Loucy (cell line): ENCODE measurements around the gene ZFHX2.

ENCODE experiments used
- CTCF ChIP-seq: fragments of 200-600 bp; sonication (generic); conservative IDR thresholded peaks from 2 replicates; pipeline ENCODE4 v1.5.1; 2014; ENCODE audit warnings: mild to moderate bottlenecking, antibody characterized with exemption, low read length
- EZH2phosphoT487 ChIP-seq: fragments of 200-600 bp; IDR thresholded peaks from 2 replicates; pipeline ENCODE4 v1.6.1; 2018; ENCODE audit warnings: antibody characterized with exemption, mild to moderate bottlenecking, moderate library complexity, borderline replicate concordance

- no peak for TF ChIP-seq CTCF
- TF ChIP-seq EZH2phosphoT487: no peak
Observed at GRCh38 chr14:23577710-23578392, 26.3 kb upstream of the ZFHX2 start.
